ENCODE results near the gene ADAP1.
"Not testable (repeated sequence)": the region's sequence is repeated elsewhere in the genome, so short reads cannot be mapped to it uniquely, and the experiment has no call there.

The ADAP1 gene

GRCh38 chr7:974820-975681 lies 20.6 kb upstream of the ADAP1 start, which contains the start of gene COX19:
TSS of gene COX19 (minus strand) at chr7:975549. CDS start at chr7:975509, 40 bp downstream.
- DNase-seq (ENCODE audit: low spot score) = peak; percentile 95

GRCh38 chr7:974172-974571 lies 19.7 kb upstream of the ADAP1 start:
- DNase-seq (ENCODE audit: low spot score) = no peak

GRCh38 chr7:973312-973711 lies 18.8 kb upstream of the ADAP1 start:
- DNase-seq (ENCODE audit: low spot score) = no peak

- DNase-seq (ENCODE audit: low spot score) = no peak
Measured at GRCh38 chr7:972676-973309, 18.3 kb upstream of the ADAP1 start.

GRCh38 chr7:972110-972509 lies 17.6 kb upstream of the ADAP1 start:
- DNase-seq (ENCODE audit: low spot score) = no peak

GRCh38 chr7:970744-971143 lies 16.3 kb upstream of the ADAP1 start:
- DNase-seq (ENCODE audit: low spot score) = no peak

DNA sequence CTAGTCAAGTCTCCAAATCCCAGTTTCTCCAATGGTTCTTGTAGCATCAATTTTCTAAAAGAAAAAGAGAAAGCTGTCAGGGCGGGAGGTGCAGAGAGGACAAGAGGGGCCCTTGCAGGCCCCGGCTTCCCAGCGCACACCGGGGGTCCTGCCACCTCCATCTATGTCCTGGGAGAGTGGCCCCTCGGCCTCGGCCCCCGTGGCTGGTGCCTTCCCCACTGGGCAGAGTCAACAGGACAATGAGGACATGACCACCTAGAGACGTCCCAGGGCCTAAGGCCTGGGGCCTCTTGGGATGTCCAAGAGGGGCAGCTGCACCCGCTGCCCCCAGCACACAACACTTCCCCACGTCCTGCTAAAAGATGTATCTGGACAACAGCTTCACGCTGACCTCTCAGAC lies 14.9 kb upstream of the ADAP1 start:
- DNase-seq (ENCODE audit: low spot score) = no peak

DNA sequence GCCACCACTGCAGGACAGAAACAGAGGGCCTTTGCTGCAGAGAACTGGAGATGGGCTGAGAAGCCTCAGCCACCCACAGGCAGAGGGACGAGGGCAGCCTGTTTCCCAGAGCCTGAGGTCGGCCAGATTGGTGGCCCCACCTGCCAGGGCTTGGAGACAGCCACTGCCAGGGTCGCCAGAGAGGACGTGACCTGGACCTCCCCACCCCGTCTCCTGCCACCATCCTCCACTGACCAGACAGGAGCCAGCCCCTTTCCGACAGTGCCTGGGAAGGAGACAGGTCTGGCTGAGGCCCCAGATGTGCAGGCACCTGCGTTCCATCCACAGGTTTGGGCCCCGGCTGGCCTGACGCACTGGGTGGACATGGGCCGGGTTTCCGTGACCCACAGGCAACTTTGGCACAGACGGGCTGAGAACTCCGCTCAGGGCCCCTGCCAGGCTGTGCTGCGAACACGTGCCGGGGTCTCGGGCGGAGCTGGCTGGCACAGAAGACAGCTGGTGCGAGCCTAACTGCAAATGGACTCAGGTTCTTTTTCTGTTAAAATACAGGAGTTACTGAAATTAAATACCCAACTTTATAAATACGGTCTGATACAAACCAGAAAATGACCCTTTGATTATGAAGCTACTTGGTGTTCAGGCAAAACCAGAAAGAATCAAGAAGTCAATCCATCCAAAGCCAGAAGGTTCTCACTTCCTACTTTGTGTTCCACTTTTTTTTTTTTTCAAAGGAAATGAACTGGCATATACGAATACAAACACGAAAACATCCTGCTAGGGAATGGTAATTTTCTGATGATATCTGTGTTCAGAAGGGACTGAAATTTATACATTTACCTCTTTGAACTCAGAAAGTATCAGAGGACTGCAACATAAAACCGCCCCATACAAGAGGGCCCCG lies 14.0 kb upstream of the ADAP1 start:
- DNase-seq (ENCODE audit: low spot score) = no peak

- DNase-seq (ENCODE audit: low spot score) = no peak
Measured at GRCh38 chr7:967361-968082, 13.0 kb upstream of the ADAP1 start.

GRCh38 chr7:966291-967069 lies 12.0 kb upstream of the ADAP1 start:
- DNase-seq (ENCODE audit: low spot score) = no peak

DNA sequence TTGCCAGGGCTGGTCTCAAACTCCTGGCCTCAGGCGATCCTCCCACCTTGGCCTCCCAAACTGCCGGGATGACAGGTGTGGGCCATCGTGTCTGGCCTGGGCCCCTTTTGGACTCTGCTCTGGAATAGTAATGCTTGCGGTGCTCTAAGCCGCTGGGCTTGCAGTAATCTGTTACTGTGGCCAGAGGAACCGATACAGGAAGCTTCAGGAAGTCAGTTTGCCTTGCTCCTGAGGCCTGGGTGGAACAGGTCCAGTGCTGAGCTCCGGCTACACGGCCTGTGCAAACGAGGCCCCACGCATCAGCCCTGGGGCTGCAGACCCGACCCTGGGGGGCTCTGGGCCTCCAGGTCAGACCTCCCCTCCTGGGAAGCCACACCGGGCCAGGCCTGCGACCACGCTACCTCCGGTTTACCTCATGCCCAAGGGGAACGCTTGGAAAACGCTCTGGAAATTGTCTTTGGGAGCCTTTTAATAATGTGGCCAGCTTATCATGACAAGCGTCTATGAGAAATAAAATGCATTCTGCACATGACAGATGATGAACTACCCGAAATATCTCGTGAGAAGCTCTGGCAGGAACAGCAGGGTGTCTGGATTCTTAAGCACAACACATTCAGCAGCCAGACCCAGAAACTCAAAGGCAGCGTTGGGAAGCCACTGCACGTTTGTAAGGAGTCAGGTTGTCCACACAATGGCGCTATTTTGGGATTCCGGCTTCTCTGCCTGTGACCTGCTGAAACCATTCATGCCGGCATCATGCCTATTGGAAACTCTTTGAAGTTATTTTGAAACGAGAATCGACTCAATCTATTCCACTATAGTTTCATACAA lies 10.1 kb upstream of the ADAP1 start:
- peak; percentile 67 for DNase-seq (ENCODE audit: low spot score)

GRCh38 chr7:963236-964078 lies 9.0 kb upstream of the ADAP1 start:
- DNase-seq (ENCODE audit: low spot score) = no peak

- DNase-seq (ENCODE audit: low spot score) = no peak
Measured at GRCh38 chr7:962401-963081, 8.1 kb upstream of the ADAP1 start.

DNA sequence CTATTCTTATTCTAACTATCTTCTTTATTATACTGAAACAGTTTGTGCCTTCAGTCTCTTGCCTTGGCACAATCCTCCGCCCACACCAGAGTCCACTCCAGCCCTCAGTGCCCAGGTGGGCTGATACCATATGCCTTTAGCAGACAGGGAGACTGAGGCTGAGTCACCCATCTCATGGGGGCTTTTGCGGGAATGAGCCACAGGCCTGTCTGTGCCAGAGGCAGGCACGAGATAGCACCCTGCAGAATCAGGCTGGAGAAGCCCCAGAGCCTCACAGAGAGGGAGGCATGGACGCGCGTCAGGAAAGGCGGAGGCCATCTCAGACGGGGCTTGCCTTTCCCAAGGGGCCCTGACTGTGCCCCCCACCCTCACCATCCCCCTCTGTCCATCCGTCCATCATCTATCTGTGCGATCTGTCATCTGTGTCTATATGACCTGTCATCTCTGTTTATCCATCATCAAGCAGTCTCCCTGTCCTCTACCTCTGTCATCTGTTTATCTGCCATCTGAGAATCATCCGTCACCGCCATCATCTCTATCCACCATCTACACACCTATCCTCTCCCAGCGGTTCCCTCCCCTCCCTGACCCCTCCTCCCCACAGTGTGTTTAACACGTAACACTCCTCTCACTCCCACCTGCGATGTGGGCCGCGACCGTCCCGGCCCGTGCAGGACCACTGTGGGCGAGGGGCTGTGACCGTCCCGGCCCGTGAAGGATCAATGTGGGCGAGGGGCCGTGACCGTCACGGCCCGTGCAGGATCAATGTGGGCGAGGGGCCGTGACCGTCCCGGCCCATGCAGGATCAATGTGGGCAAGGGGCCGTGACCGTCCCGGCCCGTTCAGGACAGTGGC lies 7.3 kb upstream of the ADAP1 start:
- DNase-seq (ENCODE audit: low spot score) = no peak

- not testable (repeated sequence) for DNase-seq (ENCODE audit: low spot score)
Measured at GRCh38 chr7:960972-961371, 6.5 kb upstream of the ADAP1 start.

- DNase-seq (ENCODE audit: low spot score) = no peak
Measured at GRCh38 chr7:960269-960871, 5.9 kb upstream of the ADAP1 start.

GRCh38 chr7:959740-960139 lies 5.3 kb upstream of the ADAP1 start:
- DNase-seq (ENCODE audit: low spot score) = not testable (repeated sequence)
